Body of pancreas (tissue), 4 donors: ENCODE data around the gene ELL2.

Experiments used
- POLR2A ChIP-seq, 3 donors: fragments of 450-650 bp; IDR thresholded peaks; one replicate each; pipeline ENCODE4 v1.6.1; 2016; ENCODE audit warnings: antibody characterized with exemption in 3 of 3, mild to moderate bottlenecking in 2 of 3
- TF ChIP-seq, protein P1 (sequence below), 7 experiments: fragments of 450-650 bp in 4 of 7; fragments of 200-600 bp in 3 of 7; sonication (generic) in 3 of 7; IDR thresholded peaks; one replicate each; pipeline ENCODE4 v1.5.1; 2016 to 2019; ENCODE audit warnings: antibody characterized with exemption in 7 of 7

DNA sequence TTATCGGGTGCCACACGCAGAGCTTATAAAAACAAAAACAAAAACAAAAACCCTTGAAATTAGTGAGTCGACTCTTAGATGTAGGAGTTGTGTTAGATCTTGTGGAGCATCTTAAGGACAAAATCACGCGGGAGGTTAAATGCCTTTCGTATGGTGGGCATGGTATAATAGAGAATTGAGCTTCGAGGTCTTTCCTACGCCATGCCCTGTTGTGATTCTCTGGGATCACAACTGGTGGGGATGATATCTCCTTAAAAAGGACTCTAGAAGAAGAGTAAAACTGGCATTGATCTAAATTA lies 773 bp upstream of the ELL2 start:
- TF ChIP-seq, protein P1, sequence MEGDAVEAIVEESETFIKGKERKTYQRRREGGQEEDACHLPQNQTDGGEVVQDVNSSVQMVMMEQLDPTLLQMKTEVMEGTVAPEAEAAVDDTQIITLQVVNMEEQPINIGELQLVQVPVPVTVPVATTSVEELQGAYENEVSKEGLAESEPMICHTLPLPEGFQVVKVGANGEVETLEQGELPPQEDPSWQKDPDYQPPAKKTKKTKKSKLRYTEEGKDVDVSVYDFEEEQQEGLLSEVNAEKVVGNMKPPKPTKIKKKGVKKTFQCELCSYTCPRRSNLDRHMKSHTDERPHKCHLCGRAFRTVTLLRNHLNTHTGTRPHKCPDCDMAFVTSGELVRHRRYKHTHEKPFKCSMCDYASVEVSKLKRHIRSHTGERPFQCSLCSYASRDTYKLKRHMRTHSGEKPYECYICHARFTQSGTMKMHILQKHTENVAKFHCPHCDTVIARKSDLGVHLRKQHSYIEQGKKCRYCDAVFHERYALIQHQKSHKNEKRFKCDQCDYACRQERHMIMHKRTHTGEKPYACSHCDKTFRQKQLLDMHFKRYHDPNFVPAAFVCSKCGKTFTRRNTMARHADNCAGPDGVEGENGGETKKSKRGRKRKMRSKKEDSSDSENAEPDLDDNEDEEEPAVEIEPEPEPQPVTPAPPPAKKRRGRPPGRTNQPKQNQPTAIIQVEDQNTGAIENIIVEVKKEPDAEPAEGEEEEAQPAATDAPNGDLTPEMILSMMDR (IDR thresholded peaks at IDR 0.05) = no peak
- no peak for TF ChIP-seq POLR2A (IDR thresholded peaks at IDR 0.05)
